ENCODE measurements around the gene ICE2. TPM values are rescaled to one million over a fixed set of nuclear protein-coding genes. Genes with fewer than 3 reads are reported as not detected.

The ICE2 gene
- total and polyA plus RNA-seq, 2 experiments from 2014 or later, result 64.2 to 64.3 TPM

GRCh38 chr15:60408463-60408981, 70.4 kb downstream of the ICE2 start:
- no peak overlapping the region for H3K27ac ChIP-seq (ENCODE audit: low read depth)
- H3K4me3 ChIP-seq, result no peak overlapping the region
- no peak overlapping the region for H2AFZ ChIP-seq
- 0 out of 2 replicates have a peak, but pooled peaks cover 3% of the 10 kb centered on the region for H3F3A ChIP-seq (replicated peaks; ENCODE audit: low read depth)
- TF ChIP-seq NANOG (IDR thresholded peaks at IDR 0.05; ENCODE audit: borderline replicate concordance), result no peak
- no peak for TF ChIP-seq POLR2AphosphoS5 (IDR thresholded peaks at IDR 0.05; ENCODE audit: low read depth)
- TF ChIP-seq ZNF462 (CRISPR knock-in tag; IDR thresholded peaks at IDR 0.05), result no peak
- no peak for TF ChIP-seq STAT1 (IDR thresholded peaks at IDR 0.05; ENCODE audit: unreplicated experiment)
- no peak for TF ChIP-seq EZH2phosphoT487 (IDR thresholded peaks at IDR 0.05; ENCODE audit: unreplicated experiment)
- no peak for TF ChIP-seq REST (IDR thresholded peaks at IDR 0.05; ENCODE audit: unreplicated experiment)
- ATAC-seq (no peak), DNase-seq (ENCODE audit: low spot score) (no peak)
- Mint-ChIP-seq H3K27me3 (ENCODE audit: insufficient read depth, low read depth, poor library complexity) (no peaks in the 10 kb centered on the region), H3K27ac (no peak overlapping the region), H3K36me3 (ENCODE audit: low read depth) (no peaks in the 10 kb centered on the region), H3K9me3 (no peaks in the 10 kb centered on the region), H3K4me3 (no peak overlapping the region), H3K4me1 (peaks cover 9% of the 10 kb centered on the region; the same call in 2 of the 3 replicates)
- H3K4me1 ChIP-seq (ENCODE audit: insufficient read depth), result no peaks in the 10 kb centered on the region
- H3K27me3 ChIP-seq (ENCODE audit: insufficient read depth), result no peaks in the 10 kb centered on the region
- no peaks in the 10 kb centered on the region for H3K9me2 ChIP-seq (ENCODE audit: insufficient read depth)
- H3K36me3 ChIP-seq (ENCODE audit: insufficient read depth), result no peaks in the 10 kb centered on the region
- H3K4me2 ChIP-seq, result no peak overlapping the region
- no peaks in the 10 kb centered on the region for H4K20me1 ChIP-seq (replicated peaks; ENCODE audit: insufficient read depth)
- no peaks in the 10 kb centered on the region for H3K79me2 ChIP-seq (replicated peaks; ENCODE audit: insufficient read depth)

Data from GM23338 (cell line).